Activated CD4-positive, alpha-beta memory T cell treated with anti-CD3 and anti-CD28 coated beads, Interleukin-2, amount 10 ng/mL, durations not matched to agents 7 days and 5 days (primary cell): ENCODE data around the gene ACP1. TPM values are rescaled to one million over a fixed set of nuclear protein-coding genes. Genes with fewer than 3 reads are reported as not detected.

Experiments
- CTCF ChIA-PET: fragments of 350-600 bp; sonication (Branson Sonifier 250); formaldehyde crosslinking; loops from one replicate; lab custom pipeline; 2021; ENCODE audit warnings: antibody characterized with exemption, inconsistent platforms; lab: Charles Lee
- POLR2A ChIA-PET: fragments of 350-600 bp; sonication (Branson Sonifier 250); formaldehyde crosslinking; loops from one replicate; lab custom pipeline; 2021; ENCODE audit warnings: antibody characterized with exemption; lab: Charles Lee
- DNase-seq: peaks from one replicate; pipeline ENCODE4 v3.0.0-alpha.2; 2020
- H3K27ac Mint-ChIP-seq: one replicate; pipeline ENCODE4 v1.8.0; 2021; ENCODE audit warnings: mild to moderate bottlenecking, mixed read lengths
- H3K27me3 Mint-ChIP-seq: one replicate; pipeline ENCODE4 v1.8.0; 2021; ENCODE audit warnings: mixed read lengths
- H3K36me3 Mint-ChIP-seq: one replicate; pipeline ENCODE4 v1.8.0; 2021; ENCODE audit warnings: low read depth, mixed read lengths
- H3K4me1 Mint-ChIP-seq: one replicate; pipeline ENCODE4 v1.8.0; 2021; ENCODE audit warnings: mixed read lengths
- H3K4me3 Mint-ChIP-seq: one replicate; pipeline ENCODE4 v1.8.0; 2021; ENCODE audit warnings: mild to moderate bottlenecking, mixed read lengths
- H3K9me3 Mint-ChIP-seq: one replicate; pipeline ENCODE4 v1.8.0; 2021; ENCODE audit warnings: mixed read lengths
- total RNA-seq, 2 experiments: library from RNA; stranded (reverse); gene quantifications; one replicate each; pipeline ENCODE4 v1.2.3, GENCODE V29; 2021

Gene ACP1
- total RNA-seq, 2 experiments from 2014 or later: 89.2 to 98.3 TPM

- peak overlapping the region; percentile 13 for H3K4me3 Mint-ChIP-seq
- H3K9me3 Mint-ChIP-seq: no peaks in the 10 kb centered on the region
- ChIA-PET CTCF (interaction anchor here (1.0 kb wide), 1 partner anchor 49 kb away, joined by 3 read pairs; no protein-coding TSS in a partner anchor), POLR2A (no interaction called here)
- DNase-seq: no peak
- H3K27ac Mint-ChIP-seq: no peak overlapping the region
- H3K36me3 Mint-ChIP-seq: no peaks in the 10 kb centered on the region
- H3K4me1 Mint-ChIP-seq: peaks cover 5% of the 10 kb centered on the region
- peaks cover 38% of the 10 kb centered on the region for H3K27me3 Mint-ChIP-seq
These were observed 22.1 kb downstream of the ACP1 start for GRCh38 chr2:286774-287392.

- Mint-ChIP-seq H3K36me3 (no peaks in the 10 kb centered on the region), H3K4me3 (no peak overlapping the region), H3K27me3 (peaks cover 41% of the 10 kb centered on the region), H3K9me3 (no peaks in the 10 kb centered on the region), H3K27ac (no peak overlapping the region), H3K4me1 (peaks cover 5% of the 10 kb centered on the region)
- CTCF ChIA-PET: no interaction called here
- DNase-seq: no peak
- POLR2A ChIA-PET: no interaction called here
These were observed 22.7 kb downstream of the ACP1 start for GRCh38 chr2:287471-287885.

GRCh38 chr2:287911-288757, 23.4 kb downstream of the ACP1 start, which contains the start of gene ALKAL2:
Gene ALKAL2, minus strand, starts transcription at chr2:288091. Its CDS starts 256 bp downstream, at chr2:287835.
- Mint-ChIP-seq H3K9me3 (no peaks in the 10 kb centered on the region), H3K27me3 (peaks cover 42% of the 10 kb centered on the region), H3K27ac (no peak within 1 kb of the TSS), H3K36me3 (no peaks in the 10 kb centered on the region), H3K4me1 (peaks cover 5% of the 10 kb centered on the region), H3K4me3 (peak within 1 kb of the TSS; percentile 13)
- ChIA-PET POLR2A (no interaction called here), CTCF (interaction anchor here (1.5 kb wide), 1 partner anchor 350 kb away, joined by 3 read pairs; no protein-coding TSS in a partner anchor)
- no peak for DNase-seq

GRCh38 chr2:288758-289361, 24.1 kb downstream of the ACP1 start:
- CTCF ChIA-PET: interaction anchor here (1.5 kb wide), 1 partner anchor 349 kb away, joined by 3 read pairs; no protein-coding TSS in a partner anchor
- peaks cover 5% of the 10 kb centered on the region for H3K4me1 Mint-ChIP-seq
- H3K36me3 Mint-ChIP-seq: no peaks in the 10 kb centered on the region
- H3K27me3 Mint-ChIP-seq: peaks cover 42% of the 10 kb centered on the region
- POLR2A ChIA-PET: no interaction called here
- H3K9me3 Mint-ChIP-seq: no peaks in the 10 kb centered on the region
- no peak for DNase-seq
- H3K27ac Mint-ChIP-seq: no peak overlapping the region
- H3K4me3 Mint-ChIP-seq: no peak overlapping the region

DNA sequence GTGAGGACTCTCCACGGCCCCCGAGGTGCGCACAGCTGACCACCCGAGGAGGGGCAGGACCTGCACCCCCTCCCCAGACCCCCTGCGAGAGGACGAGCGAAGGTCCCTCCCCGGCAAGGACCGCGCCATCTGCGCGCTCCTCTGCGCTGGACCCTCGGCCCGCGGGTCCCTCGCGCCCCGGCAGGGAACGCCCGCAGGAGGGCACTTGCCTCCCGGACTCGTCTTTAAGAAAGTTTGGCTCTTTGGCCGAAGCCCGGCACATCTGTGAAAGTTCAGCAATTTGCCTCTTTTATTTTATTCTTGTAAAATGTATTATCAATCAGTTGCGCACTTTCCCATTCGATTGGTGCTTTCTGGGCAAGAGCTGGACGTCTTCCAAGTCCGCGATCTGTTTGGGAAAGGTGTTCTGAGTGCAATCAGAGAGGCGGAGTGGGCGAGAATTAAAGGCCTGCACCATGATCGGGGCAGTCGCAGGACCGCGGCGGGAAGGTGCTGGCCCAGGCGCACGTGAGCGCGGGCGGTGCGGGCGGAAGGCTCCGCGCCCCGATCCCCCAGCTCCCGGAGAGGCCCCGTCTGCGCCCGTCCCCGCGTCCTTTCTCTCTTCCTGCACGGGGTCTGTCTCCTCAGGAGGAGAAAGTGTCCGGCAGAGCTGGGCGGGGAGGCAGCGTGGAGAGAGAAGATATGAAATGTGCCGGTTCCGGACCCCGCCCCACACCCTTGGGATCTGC, 24.8 kb downstream of the ACP1 start:
- no peaks in the 10 kb centered on the region for H3K9me3 Mint-ChIP-seq
- peaks cover 5% of the 10 kb centered on the region for H3K4me1 Mint-ChIP-seq
- CTCF ChIA-PET: interaction anchor here (0.8 to 2.1 kb wide), 3 partner anchors 43 to 349 kb away, joined by 3 to 8 read pairs (median 4); no protein-coding TSS in a partner anchor
- H3K36me3 Mint-ChIP-seq: no peaks in the 10 kb centered on the region
- H3K27me3 Mint-ChIP-seq: peaks cover 42% of the 10 kb centered on the region
- no peak overlapping the region for H3K27ac Mint-ChIP-seq
- peak overlapping the region; percentile 54 for H3K4me3 Mint-ChIP-seq
- POLR2A ChIA-PET: no interaction called here
- DNase-seq: no peak

GRCh38 chr2:290090-290722, 25.5 kb downstream of the ACP1 start:
- Mint-ChIP-seq H3K36me3 (no peaks in the 10 kb centered on the region), H3K27ac (no peak overlapping the region), H3K4me1 (peaks cover 5% of the 10 kb centered on the region), H3K4me3 (peak overlapping the region; percentile 54), H3K9me3 (no peaks in the 10 kb centered on the region), H3K27me3 (peaks cover 42% of the 10 kb centered on the region)
- CTCF ChIA-PET: interaction anchor here (0.6 to 2.1 kb wide), 4 partner anchors 11 to 348 kb away, joined by 3 to 8 read pairs (median 4); no protein-coding TSS in a partner anchor
- POLR2A ChIA-PET: no interaction called here
- DNase-seq: peak; percentile 50

GRCh38 chr2:295090-295489, 30.3 kb downstream of the ACP1 start:
- Mint-ChIP-seq H3K4me3 (no peak overlapping the region), H3K27ac (no peak overlapping the region)
- POLR2A ChIA-PET: no interaction called here

GRCh38 chr2:296354-296753, 31.6 kb downstream of the ACP1 start:
- Mint-ChIP-seq H3K4me3 (no peak overlapping the region), H3K4me1 (no peaks in the 10 kb centered on the region), H3K27me3 (peaks cover 30% of the 10 kb centered on the region), H3K27ac (no peak overlapping the region), H3K36me3 (no peaks in the 10 kb centered on the region), H3K9me3 (peaks cover 4% of the 10 kb centered on the region)
- no peak for DNase-seq
- ChIA-PET CTCF (no interaction called here), POLR2A (no interaction called here)

More at GRCh38 chr2:295090-295489, 30.3 kb downstream of the ACP1 start:
- no peaks in the 10 kb centered on the region for H3K4me1 Mint-ChIP-seq
- peaks cover 39% of the 10 kb centered on the region for H3K27me3 Mint-ChIP-seq
- CTCF ChIA-PET: no interaction called here
- no peaks in the 10 kb centered on the region for H3K36me3 Mint-ChIP-seq
- no peaks in the 10 kb centered on the region for H3K9me3 Mint-ChIP-seq
- no peak for DNase-seq

GRCh38 chr2:305366-305765, 40.6 kb downstream of the ACP1 start:
- no peaks in the 10 kb centered on the region for H3K36me3 Mint-ChIP-seq
- peaks cover 3% of the 10 kb centered on the region for H3K27me3 Mint-ChIP-seq
- no peak overlapping the region for H3K27ac Mint-ChIP-seq
- no peak overlapping the region for H3K4me3 Mint-ChIP-seq
- POLR2A ChIA-PET: no interaction called here
- CTCF ChIA-PET: no interaction called here
- DNase-seq: no peak
- peaks cover 4% of the 10 kb centered on the region for H3K9me3 Mint-ChIP-seq
- no peaks in the 10 kb centered on the region for H3K4me1 Mint-ChIP-seq

- no peaks in the 10 kb centered on the region for H3K36me3 Mint-ChIP-seq
- POLR2A ChIA-PET: interaction anchor here (1.1 kb wide), 1 partner anchor 16 kb away, joined by 3 read pairs; no protein-coding TSS in a partner anchor
- no peak overlapping the region for H3K4me3 Mint-ChIP-seq
- H3K9me3 Mint-ChIP-seq: no peaks in the 10 kb centered on the region
- CTCF ChIA-PET: no interaction called here
- no peak for DNase-seq
- no peak overlapping the region for H3K27ac Mint-ChIP-seq
- no peaks in the 10 kb centered on the region for H3K4me1 Mint-ChIP-seq
- H3K27me3 Mint-ChIP-seq: peaks cover 6% of the 10 kb centered on the region
These were observed 44.6 kb downstream of the ACP1 start for GRCh38 chr2:309148-309953.

DNA sequence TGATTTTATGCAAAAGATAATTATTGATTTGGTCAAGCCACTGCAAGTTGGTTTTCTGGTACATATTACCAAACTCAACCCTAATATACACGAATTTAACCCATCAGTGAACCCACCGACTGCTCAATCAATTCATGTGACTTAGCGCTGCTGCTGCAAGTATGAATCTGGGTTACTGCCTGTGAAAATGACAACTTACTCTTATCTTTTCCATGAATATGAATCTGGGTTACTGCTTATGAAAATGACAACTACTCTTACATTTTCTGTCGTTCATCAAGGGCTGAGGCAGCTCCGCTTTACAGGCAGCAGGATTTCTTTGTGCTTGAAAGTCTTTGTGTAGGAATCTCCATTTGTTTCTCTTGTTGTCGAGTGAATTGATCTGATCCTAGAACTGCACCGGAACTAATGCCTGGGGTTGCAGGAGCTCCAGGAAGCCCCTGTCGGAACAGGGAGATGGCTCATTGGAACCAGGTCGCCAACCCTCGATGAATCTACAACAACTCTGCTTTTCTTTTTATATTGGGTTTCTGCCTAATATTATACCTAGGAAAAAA, 45.3 kb downstream of the ACP1 start:
- no peak overlapping the region for H3K4me3 Mint-ChIP-seq
- H3K9me3 Mint-ChIP-seq: no peaks in the 10 kb centered on the region
- no peaks in the 10 kb centered on the region for H3K36me3 Mint-ChIP-seq
- POLR2A ChIA-PET: interaction anchor here (1.1 kb wide), 1 partner anchor 15 kb away, joined by 3 read pairs; no protein-coding TSS in a partner anchor
- no peaks in the 10 kb centered on the region for H3K4me1 Mint-ChIP-seq
- H3K27ac Mint-ChIP-seq: no peak overlapping the region
- DNase-seq: no peak
- CTCF ChIA-PET: no interaction called here
- H3K27me3 Mint-ChIP-seq: peaks cover 6% of the 10 kb centered on the region
